HG02840 (cell line): ENCODE data around the gene UNC13D.
"Not testable (repeated sequence)": the region's sequence is repeated elsewhere in the genome, so short reads cannot be mapped to it uniquely, and the experiment has no call there.

Experiments used
- ATAC-seq: cut with Tn5 transposase; IDR thresholded peaks from one replicate; pipeline ENCODE4 v1.9.1; 2021; ENCODE audit warnings: mild to moderate bottlenecking, moderate library complexity, moderate number of reproducible peaks; ENCODE audit not compliant: unreplicated experiment, low FRiP score

The UNC13D gene

GRCh38 chr17:75875182-75875939 is 31.2 kb upstream of the UNC13D start:
- ATAC-seq = no peak

- no peak for ATAC-seq
These were observed 30.3 kb upstream of the UNC13D start for GRCh38 chr17:75874323-75875181.

- no peak for ATAC-seq
These were observed 29.6 kb upstream of the UNC13D start for GRCh38 chr17:75873587-75874322.

GRCh38 chr17:75872434-75873351 is 28.5 kb upstream of the UNC13D start:
- ATAC-seq = no peak

- not testable (repeated sequence) for ATAC-seq
These were observed 26.0 kb upstream of the UNC13D start for GRCh38 chr17:75870228-75870627.

- ATAC-seq = no peak
These were observed 25.3 kb upstream of the UNC13D start for GRCh38 chr17:75869282-75870141.

- ATAC-seq = not testable (repeated sequence)
These were observed 24.6 kb upstream of the UNC13D start for GRCh38 chr17:75868730-75869281.

GRCh38 chr17:75865404-75866188 is 21.4 kb upstream of the UNC13D start:
- ATAC-seq = not testable (repeated sequence)

- not testable (repeated sequence) for ATAC-seq
These were observed 20.7 kb upstream of the UNC13D start for GRCh38 chr17:75864887-75865286.

- ATAC-seq = peak; percentile 61
These were observed 20.3 kb upstream of the UNC13D start for GRCh38 chr17:75864448-75864871.

- no peak for ATAC-seq
These were observed 17.7 kb upstream of the UNC13D start for GRCh38 chr17:75861927-75862317.

- ATAC-seq = not testable (repeated sequence)
These were observed 15.2 kb upstream of the UNC13D start for GRCh38 chr17:75859358-75859757.

GRCh38 chr17:75856062-75856756 is 12.0 kb upstream of the UNC13D start:
- ATAC-seq = no peak

GRCh38 chr17:75855310-75856061 is 11.3 kb upstream of the UNC13D start, which contains the start of gene WBP2:
Gene WBP2 (minus strand): TSS chr17:75855335. CDS start chr17:75855297, 38 bp downstream.
- peak; percentile 91 for ATAC-seq

GRCh38 chr17:75854881-75855309 is 10.7 kb upstream of the UNC13D start:
- no peak for ATAC-seq

- ATAC-seq = no peak
These were observed 10.0 kb upstream of the UNC13D start for GRCh38 chr17:75854101-75854748.
